ENCODE measurements around the gene PAXX. TPM values are rescaled to one million over a fixed set of nuclear protein-coding genes. Genes with fewer than 3 reads are reported as not detected.

PAXX gene
- total RNA-seq, 1 experiment from 2014 or later = 89.0 TPM

GRCh38 chr9:136972743-136973142 lies 19.5 kb upstream of the PAXX start:
- RAD21 ChIA-PET (ENCODE audit: low non-redundant PET in 1 of 2, low total read pairs in 2 of 2, uncharacterized antibody in 2 of 2, unreplicated experiment in 2 of 2) = no interaction called here
- Histone ChIP-seq H3K27ac (ENCODE audit: low read depth, low read length) (no peak overlapping the region), H2AFZ (ENCODE audit: low read depth, low read length, poor library complexity, severe bottlenecking) (no peak overlapping the region), H3K9ac (ENCODE audit: low read length) (no peak overlapping the region), H3K4me2 (ENCODE audit: low read length) (no peak overlapping the region), H3K27me3 (ENCODE audit: insufficient read depth, low read length) (no peaks in the 10 kb centered on the region), H3K9me2 (ENCODE audit: insufficient read depth) (no peaks in the 10 kb centered on the region), H3K79me2 (ENCODE audit: insufficient read depth, low read length) (no peaks in the 10 kb centered on the region), H3K9me3 (ENCODE audit: control insufficient read depth in 1 of 2, insufficient read depth in 1 of 2, low read depth in 1 of 2, low read length in 2 of 2) (no peaks in the 10 kb centered on the region), H3K4me3 (replicated peaks in 1 of 2; ENCODE audit: low read depth in 1 of 2, low read length in 2 of 2) (no peak overlapping the region), H3K36me3 (ENCODE audit: control insufficient read depth in 1 of 2, insufficient read depth in 2 of 2, low read length in 2 of 2) (no peaks in the 10 kb centered on the region), H3K4me1 (ENCODE audit: control insufficient read depth in 1 of 2, insufficient read depth in 2 of 2, low read length in 2 of 2) (peaks cover 2 to 22% of the 10 kb centered on the region in 2 experiments; a peak in 3 of 4 replicates), H4K20me1 (ENCODE audit: insufficient read depth) (no peaks in the 10 kb centered on the region)
- CTCF ChIA-PET = no interaction called here
- BruUV-seq (replicated peaks) = no TSS peak
- TF ChIP-seq ZFX (IDR thresholded peaks at IDR 0.05) (no peak), POLR2A (IDR thresholded peaks at IDR 0.05; ENCODE audit: borderline replicate concordance, extremely low read depth, insufficient read depth, insufficient read length) (no peak), REST (IDR thresholded peaks at IDR 0.05; ENCODE audit: low read depth) (no peak), FOSL1 (IDR thresholded peaks at IDR 0.05; ENCODE audit: low read depth) (no peak), TCF7L2 (IDR thresholded peaks at IDR 0.05; ENCODE audit: borderline replicate concordance, extremely low read depth, insufficient read depth, insufficient read length) (no peak), ZNF274 (IDR thresholded peaks at IDR 0.05; ENCODE audit: low read depth, low read length) (no peak), EGR1 (IDR thresholded peaks at IDR 0.05; ENCODE audit: low read depth) (no peak), CBX3 (IDR thresholded peaks at IDR 0.05; ENCODE audit: low read depth) (no peak), SIN3A (IDR thresholded peaks at IDR 0.05; ENCODE audit: low read depth) (no peak)
- TF ChIP-seq, protein P1, sequence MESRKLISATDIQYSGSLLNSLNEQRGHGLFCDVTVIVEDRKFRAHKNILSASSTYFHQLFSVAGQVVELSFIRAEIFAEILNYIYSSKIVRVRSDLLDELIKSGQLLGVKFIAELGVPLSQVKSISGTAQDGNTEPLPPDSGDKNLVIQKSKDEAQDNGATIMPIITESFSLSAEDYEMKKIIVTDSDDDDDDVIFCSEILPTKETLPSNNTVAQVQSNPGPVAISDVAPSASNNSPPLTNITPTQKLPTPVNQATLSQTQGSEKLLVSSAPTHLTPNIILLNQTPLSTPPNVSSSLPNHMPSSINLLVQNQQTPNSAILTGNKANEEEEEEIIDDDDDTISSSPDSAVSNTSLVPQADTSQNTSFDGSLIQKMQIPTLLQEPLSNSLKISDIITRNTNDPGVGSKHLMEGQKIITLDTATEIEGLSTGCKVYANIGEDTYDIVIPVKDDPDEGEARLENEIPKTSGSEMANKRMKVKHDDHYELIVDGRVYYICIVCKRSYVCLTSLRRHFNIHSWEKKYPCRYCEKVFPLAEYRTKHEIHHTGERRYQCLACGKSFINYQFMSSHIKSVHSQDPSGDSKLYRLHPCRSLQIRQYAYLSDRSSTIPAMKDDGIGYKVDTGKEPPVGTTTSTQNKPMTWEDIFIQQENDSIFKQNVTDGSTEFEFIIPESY (IDR thresholded peaks at IDR 0.05; ENCODE audit: extremely low read depth, insufficient replicate concordance, low read length) = no peak
- ATAC-seq (no peak), DNase-seq (ENCODE audit: low read depth, low spot score) (no peak)
- POLR2A ChIA-PET = no interaction called here
- intact Hi-C loops (cut with micrococcal nuclease) = no loop called here

Measured in HCT116 (cell line).